ENCODE results near the gene CCNA2. TPM values are rescaled to one million over a fixed set of nuclear protein-coding genes. Genes with fewer than 3 reads are reported as not detected.

Gene CCNA2
- total and polyA plus RNA-seq, 4 donors = 0.33 to 81.4 (median 2.4) TPM

DNA sequence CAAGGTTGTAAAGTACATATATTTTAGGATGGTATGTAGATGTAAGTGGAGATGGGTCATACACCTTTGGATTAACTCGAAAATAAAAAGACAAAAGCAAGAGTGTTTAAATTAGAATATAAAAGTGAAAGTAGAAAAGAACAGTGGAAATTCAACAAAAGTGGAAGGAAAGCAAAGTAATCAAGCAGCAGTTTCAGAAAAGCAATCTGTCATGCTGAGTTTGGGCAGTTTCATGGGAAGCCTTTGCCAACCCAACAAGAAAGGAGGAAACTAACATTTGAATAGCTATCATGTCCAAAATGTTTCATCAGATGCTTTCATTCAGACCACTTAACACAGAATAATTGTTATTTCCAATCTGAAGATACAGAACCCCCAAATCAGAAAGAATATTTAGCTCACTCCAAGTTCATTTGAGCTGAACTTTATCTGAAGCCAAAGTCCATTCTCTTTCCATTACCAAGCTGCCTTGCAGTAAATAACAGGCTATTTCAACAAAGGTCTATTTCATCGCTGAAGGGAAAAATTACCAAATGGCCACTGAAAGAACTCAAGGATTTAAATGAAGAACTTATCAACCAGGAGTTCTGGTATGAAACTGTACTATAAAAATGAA lies 24.4 kb downstream of the CCNA2 start:
- H3K9ac ChIP-seq (ENCODE audit: low read depth in 1 of 2, low read length in 2 of 2) = no peak overlapping the region
- DNase-seq (ENCODE audit: low spot score) = no peak
- peaks cover 5 to 19% (median 18%) of the 10 kb centered on the region in 4 donors for H3K4me1 ChIP-seq (ENCODE audit: control insufficient read depth in 4 of 4, insufficient read depth in 4 of 4, low read length in 3 of 4)
- peak in 1 of 2 donors; percentile 8 for TF ChIP-seq RXRA (IDR thresholded peaks at IDR 0.05)
- TF ChIP-seq RAD21 (IDR thresholded peaks at IDR 0.05) = no peak
- peak; percentile 17 to 22 for TF ChIP-seq JUND (IDR thresholded peaks at IDR 0.05)
- TF ChIP-seq EGR1 (IDR thresholded peaks at IDR 0.05; ENCODE audit: low read depth in 2 of 2) = no peak
- TF ChIP-seq, protein P1, sequence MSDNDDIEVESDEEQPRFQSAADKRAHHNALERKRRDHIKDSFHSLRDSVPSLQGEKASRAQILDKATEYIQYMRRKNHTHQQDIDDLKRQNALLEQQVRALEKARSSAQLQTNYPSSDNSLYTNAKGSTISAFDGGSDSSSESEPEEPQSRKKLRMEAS (IDR thresholded peaks at IDR 0.05) = no peak
- TF ChIP-seq HNF4G (IDR thresholded peaks at IDR 0.05) = peak; percentile 63
- peak; percentile 25 for TF ChIP-seq YY1 (IDR thresholded peaks at IDR 0.05)
- peak; percentile 85 to 91 for TF ChIP-seq HNF4A (conservative IDR thresholded peaks at IDR 0.05)
- TF ChIP-seq SP1 (IDR thresholded peaks at IDR 0.05) = peak; percentile 89
- peaks cover 0 to 10% (median 4%) of the 10 kb centered on the region in 4 donors for H3K36me3 ChIP-seq (ENCODE audit: control insufficient read depth in 4 of 4, insufficient read depth in 3 of 4, low read depth in 1 of 4, low read length in 3 of 4)
- 40% methylated on average over 2 of the region's 2 CpGs for WGBS
- no peaks in the 10 kb centered on the region for H3K27me3 ChIP-seq (ENCODE audit: control insufficient read depth in 4 of 4, insufficient read depth in 4 of 4, low read length in 3 of 4)
- no peak overlapping the region for H3K4me3 ChIP-seq (ENCODE audit: low read depth in 1 of 3, low read length in 3 of 3)
- no peak overlapping the region for H3K27ac ChIP-seq (ENCODE audit: low read depth in 1 of 2, low read length in 2 of 2)
- no peaks in the 10 kb centered on the region for H3K9me3 ChIP-seq (ENCODE audit: control insufficient read depth in 4 of 4, low read length in 3 of 4)

DNA sequence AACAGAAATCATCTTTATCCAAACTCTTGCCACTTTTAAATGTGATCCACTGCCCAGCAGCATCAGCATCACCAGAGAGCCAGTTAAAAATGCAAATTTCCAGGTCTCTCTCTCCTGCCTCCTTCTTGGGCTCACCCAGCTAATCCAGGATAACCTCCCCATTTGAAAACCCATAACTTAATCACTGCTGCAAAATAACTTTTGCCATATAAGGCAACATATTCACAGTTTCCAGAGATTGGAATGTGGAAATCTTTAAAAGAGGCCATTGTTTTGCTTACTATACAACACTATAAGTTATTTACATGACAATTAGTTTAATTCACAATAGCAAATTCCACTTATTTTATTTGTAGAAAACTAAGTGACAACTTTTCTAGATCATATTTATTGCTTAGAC lies 27.4 kb downstream of the CCNA2 start:
- Histone ChIP-seq H3K36me3 (ENCODE audit: control insufficient read depth in 4 of 4, insufficient read depth in 3 of 4, low read depth in 1 of 4, low read length in 3 of 4) (no peaks in the 10 kb centered on the region), H3K9ac (ENCODE audit: low read depth in 1 of 2, low read length in 2 of 2) (no peak overlapping the region), H3K27ac (ENCODE audit: low read depth in 1 of 2, low read length in 2 of 2) (no peak overlapping the region), H3K4me1 (ENCODE audit: control insufficient read depth in 4 of 4, insufficient read depth in 4 of 4, low read length in 3 of 4) (peaks cover 1 to 11% (median 10%) of the 10 kb centered on the region in 4 donors), H3K4me3 (ENCODE audit: low read depth in 1 of 3, low read length in 3 of 3) (no peak overlapping the region), H3K27me3 (ENCODE audit: control insufficient read depth in 4 of 4, insufficient read depth in 4 of 4, low read length in 3 of 4) (no peaks in the 10 kb centered on the region), H3K9me3 (ENCODE audit: control insufficient read depth in 4 of 4, low read length in 3 of 4) (no peaks in the 10 kb centered on the region)
- no peak for TF ChIP-seq FOXA1 (IDR thresholded peaks at IDR 0.05)
- TF ChIP-seq YY1 (IDR thresholded peaks at IDR 0.05) = no peak
- TF ChIP-seq, protein P2, sequence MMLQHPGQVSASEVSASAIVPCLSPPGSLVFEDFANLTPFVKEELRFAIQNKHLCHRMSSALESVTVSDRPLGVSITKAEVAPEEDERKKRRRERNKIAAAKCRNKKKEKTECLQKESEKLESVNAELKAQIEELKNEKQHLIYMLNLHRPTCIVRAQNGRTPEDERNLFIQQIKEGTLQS (IDR thresholded peaks at IDR 0.05) = no peak
- TF ChIP-seq EGR1 (IDR thresholded peaks at IDR 0.05; ENCODE audit: low read depth in 2 of 2) = no peak
- no peak for TF ChIP-seq HNF4A (conservative IDR thresholded peaks at IDR 0.05)
- no peak for TF ChIP-seq NR2F2 (IDR thresholded peaks at IDR 0.05)
- no peak for TF ChIP-seq SP1 (IDR thresholded peaks at IDR 0.05)
- no peak for TF ChIP-seq TAF1 (conservative IDR thresholded peaks at IDR 0.05)
- no peak for DNase-seq (ENCODE audit: low spot score)

DNA sequence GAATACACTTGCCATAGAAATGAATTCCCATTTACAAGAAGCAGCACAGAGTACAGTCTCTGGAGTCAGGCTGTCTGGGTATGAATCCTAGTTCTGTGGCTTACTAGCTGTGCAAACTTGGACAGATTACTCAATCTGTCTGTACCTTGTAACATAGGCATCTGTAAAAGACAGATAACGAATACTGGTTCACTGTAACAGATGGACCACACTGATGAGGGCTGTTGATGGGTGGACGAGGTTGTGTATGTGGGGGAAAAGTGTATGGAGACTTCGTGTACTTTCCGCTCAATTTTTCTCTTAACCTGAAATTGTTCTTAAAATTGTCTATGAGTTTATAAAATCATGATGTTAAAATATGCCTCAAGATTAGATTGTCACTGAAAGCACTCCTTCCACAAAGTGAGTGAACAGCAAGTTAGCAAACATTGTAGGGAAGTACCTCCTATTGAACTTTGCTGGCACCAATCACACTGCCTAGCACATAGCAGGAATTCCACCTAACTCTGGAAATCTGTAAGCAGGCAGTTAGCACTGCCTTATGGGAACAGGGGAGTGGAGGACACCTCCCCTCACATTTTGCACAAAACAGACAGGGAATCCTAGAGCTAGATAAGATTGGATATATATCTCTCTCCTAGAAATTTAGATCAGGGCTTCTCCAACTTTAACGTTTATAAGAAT lies 29.0 kb downstream of the CCNA2 start:
- Histone ChIP-seq H3K4me1 (ENCODE audit: control insufficient read depth in 4 of 4, insufficient read depth in 4 of 4, low read length in 3 of 4) (peaks cover 0 to 5% (median 4%) of the 10 kb centered on the region in 4 donors), H3K9ac (ENCODE audit: low read depth in 1 of 2, low read length in 2 of 2) (no peak overlapping the region), H3K4me3 (ENCODE audit: low read depth in 1 of 3, low read length in 3 of 3) (no peak overlapping the region), H3K9me3 (ENCODE audit: control insufficient read depth in 4 of 4, low read length in 3 of 4) (no peaks in the 10 kb centered on the region), H3K36me3 (ENCODE audit: control insufficient read depth in 4 of 4, insufficient read depth in 3 of 4, low read depth in 1 of 4, low read length in 3 of 4) (no peaks in the 10 kb centered on the region), H3K27me3 (ENCODE audit: control insufficient read depth in 4 of 4, insufficient read depth in 4 of 4, low read length in 3 of 4) (no peaks in the 10 kb centered on the region), H3K27ac (ENCODE audit: low read depth in 1 of 2, low read length in 2 of 2) (no peak overlapping the region)
- 59% methylated on average over 5 of the region's 5 CpGs for WGBS
- DNase-seq (ENCODE audit: low spot score) = peak; percentile 46
- TF ChIP-seq, protein P2 (IDR thresholded peaks at IDR 0.05) = no peak
- no peak for TF ChIP-seq JUND (IDR thresholded peaks at IDR 0.05)
- TF ChIP-seq, protein P3, sequence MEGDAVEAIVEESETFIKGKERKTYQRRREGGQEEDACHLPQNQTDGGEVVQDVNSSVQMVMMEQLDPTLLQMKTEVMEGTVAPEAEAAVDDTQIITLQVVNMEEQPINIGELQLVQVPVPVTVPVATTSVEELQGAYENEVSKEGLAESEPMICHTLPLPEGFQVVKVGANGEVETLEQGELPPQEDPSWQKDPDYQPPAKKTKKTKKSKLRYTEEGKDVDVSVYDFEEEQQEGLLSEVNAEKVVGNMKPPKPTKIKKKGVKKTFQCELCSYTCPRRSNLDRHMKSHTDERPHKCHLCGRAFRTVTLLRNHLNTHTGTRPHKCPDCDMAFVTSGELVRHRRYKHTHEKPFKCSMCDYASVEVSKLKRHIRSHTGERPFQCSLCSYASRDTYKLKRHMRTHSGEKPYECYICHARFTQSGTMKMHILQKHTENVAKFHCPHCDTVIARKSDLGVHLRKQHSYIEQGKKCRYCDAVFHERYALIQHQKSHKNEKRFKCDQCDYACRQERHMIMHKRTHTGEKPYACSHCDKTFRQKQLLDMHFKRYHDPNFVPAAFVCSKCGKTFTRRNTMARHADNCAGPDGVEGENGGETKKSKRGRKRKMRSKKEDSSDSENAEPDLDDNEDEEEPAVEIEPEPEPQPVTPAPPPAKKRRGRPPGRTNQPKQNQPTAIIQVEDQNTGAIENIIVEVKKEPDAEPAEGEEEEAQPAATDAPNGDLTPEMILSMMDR (IDR thresholded peaks at IDR 0.05; ENCODE audit: low read depth, low read length, missing input control) = no peak
- TF ChIP-seq FOXA2 (IDR thresholded peaks at IDR 0.05) = no peak
- no peak for TF ChIP-seq HNF4G (IDR thresholded peaks at IDR 0.05)
- TF ChIP-seq, protein P4, sequence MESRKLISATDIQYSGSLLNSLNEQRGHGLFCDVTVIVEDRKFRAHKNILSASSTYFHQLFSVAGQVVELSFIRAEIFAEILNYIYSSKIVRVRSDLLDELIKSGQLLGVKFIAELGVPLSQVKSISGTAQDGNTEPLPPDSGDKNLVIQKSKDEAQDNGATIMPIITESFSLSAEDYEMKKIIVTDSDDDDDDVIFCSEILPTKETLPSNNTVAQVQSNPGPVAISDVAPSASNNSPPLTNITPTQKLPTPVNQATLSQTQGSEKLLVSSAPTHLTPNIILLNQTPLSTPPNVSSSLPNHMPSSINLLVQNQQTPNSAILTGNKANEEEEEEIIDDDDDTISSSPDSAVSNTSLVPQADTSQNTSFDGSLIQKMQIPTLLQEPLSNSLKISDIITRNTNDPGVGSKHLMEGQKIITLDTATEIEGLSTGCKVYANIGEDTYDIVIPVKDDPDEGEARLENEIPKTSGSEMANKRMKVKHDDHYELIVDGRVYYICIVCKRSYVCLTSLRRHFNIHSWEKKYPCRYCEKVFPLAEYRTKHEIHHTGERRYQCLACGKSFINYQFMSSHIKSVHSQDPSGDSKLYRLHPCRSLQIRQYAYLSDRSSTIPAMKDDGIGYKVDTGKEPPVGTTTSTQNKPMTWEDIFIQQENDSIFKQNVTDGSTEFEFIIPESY (IDR thresholded peaks at IDR 0.05) = no peak
- TF ChIP-seq, protein P5, sequence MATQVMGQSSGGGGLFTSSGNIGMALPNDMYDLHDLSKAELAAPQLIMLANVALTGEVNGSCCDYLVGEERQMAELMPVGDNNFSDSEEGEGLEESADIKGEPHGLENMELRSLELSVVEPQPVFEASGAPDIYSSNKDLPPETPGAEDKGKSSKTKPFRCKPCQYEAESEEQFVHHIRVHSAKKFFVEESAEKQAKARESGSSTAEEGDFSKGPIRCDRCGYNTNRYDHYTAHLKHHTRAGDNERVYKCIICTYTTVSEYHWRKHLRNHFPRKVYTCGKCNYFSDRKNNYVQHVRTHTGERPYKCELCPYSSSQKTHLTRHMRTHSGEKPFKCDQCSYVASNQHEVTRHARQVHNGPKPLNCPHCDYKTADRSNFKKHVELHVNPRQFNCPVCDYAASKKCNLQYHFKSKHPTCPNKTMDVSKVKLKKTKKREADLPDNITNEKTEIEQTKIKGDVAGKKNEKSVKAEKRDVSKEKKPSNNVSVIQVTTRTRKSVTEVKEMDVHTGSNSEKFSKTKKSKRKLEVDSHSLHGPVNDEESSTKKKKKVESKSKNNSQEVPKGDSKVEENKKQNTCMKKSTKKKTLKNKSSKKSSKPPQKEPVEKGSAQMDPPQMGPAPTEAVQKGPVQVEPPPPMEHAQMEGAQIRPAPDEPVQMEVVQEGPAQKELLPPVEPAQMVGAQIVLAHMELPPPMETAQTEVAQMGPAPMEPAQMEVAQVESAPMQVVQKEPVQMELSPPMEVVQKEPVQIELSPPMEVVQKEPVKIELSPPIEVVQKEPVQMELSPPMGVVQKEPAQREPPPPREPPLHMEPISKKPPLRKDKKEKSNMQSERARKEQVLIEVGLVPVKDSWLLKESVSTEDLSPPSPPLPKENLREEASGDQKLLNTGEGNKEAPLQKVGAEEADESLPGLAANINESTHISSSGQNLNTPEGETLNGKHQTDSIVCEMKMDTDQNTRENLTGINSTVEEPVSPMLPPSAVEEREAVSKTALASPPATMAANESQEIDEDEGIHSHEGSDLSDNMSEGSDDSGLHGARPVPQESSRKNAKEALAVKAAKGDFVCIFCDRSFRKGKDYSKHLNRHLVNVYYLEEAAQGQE (IDR thresholded peaks at IDR 0.05) = no peak
- TF ChIP-seq GABPA (IDR thresholded peaks at IDR 0.05 in 1 of 2, conservative IDR thresholded peaks at IDR 0.05 in 1 of 2) = no peak
- TF ChIP-seq RAD21 (IDR thresholded peaks at IDR 0.05) = no peak
- no peak for TF ChIP-seq SP1 (IDR thresholded peaks at IDR 0.05)
- no peak for TF ChIP-seq YY1 (IDR thresholded peaks at IDR 0.05)
- TF ChIP-seq, protein P1 (IDR thresholded peaks at IDR 0.05) = no peak
